Activated CD4-positive, alpha-beta T cell treated with anti-CD3 and anti-CD28 coated beads for 36 hours (primary cell): ENCODE data around the gene SPINK2. TPM values are rescaled to one million over a fixed set of nuclear protein-coding genes. Genes with fewer than 3 reads are reported as not detected.

ENCODE experiments used
- ATAC-seq: fragments of 200-7000 bp; cut with Tn5 transposase; one replicate; pipeline ENCODE4 v1.10.0; 2021; ENCODE audit warnings: mild to moderate bottlenecking, moderate library complexity
- CTCF ChIA-PET: fragments of 350-600 bp; sonication (Branson Sonifier 250); formaldehyde crosslinking; loops from one replicate; lab custom pipeline; 2021; ENCODE audit warnings: antibody characterized with exemption; lab: Charles Lee
- POLR2A ChIA-PET: fragments of 350-600 bp; sonication (Branson Sonifier 250); formaldehyde crosslinking; loops from one replicate; lab custom pipeline; 2021; ENCODE audit warnings: antibody characterized with exemption, inconsistent platforms; lab: Charles Lee
- DNase-seq: peaks from one replicate; pipeline ENCODE4 v3.0.0-alpha.2; 2020
- H3K27ac Mint-ChIP-seq: one replicate; pipeline ENCODE4 v1.8.0; 2021; ENCODE audit warnings: mixed read lengths
- H3K27me3 Mint-ChIP-seq: one replicate; pipeline ENCODE4 v1.8.0; 2021; ENCODE audit warnings: mixed read lengths
- H3K36me3 Mint-ChIP-seq: one replicate; pipeline ENCODE4 v1.8.0; 2021; ENCODE audit warnings: low read depth, mixed read lengths
- H3K4me1 Mint-ChIP-seq: one replicate; pipeline ENCODE4 v1.8.0; 2021; ENCODE audit warnings: mixed read lengths
- H3K4me3 Mint-ChIP-seq: one replicate; pipeline ENCODE4 v1.8.0; 2021; ENCODE audit warnings: mild to moderate bottlenecking, moderate library complexity, mixed read lengths
- H3K9me3 Mint-ChIP-seq: one replicate; pipeline ENCODE4 v1.8.0; 2021; ENCODE audit warnings: low read depth, mixed read lengths
- intact Hi-C, 2 experiments: fragments of 100-400 bp; cut with DNase I in 1 of 2; cut with micrococcal nuclease in 1 of 2; formaldehyde crosslinking; loops; one replicate each; pipeline versions ENCODE4 v1.14.2 to v1.15.1; 2022 to 2024; cut with DNase I, micrococcal nuclease
- total RNA-seq, 2 experiments: library from RNA; stranded (reverse); gene quantifications; one replicate each; pipeline ENCODE4 v1.2.3, GENCODE V29; 2021

Gene SPINK2
- total RNA-seq, 2 experiments from 2014 or later = 1.3 to 1.9 TPM

DNA sequence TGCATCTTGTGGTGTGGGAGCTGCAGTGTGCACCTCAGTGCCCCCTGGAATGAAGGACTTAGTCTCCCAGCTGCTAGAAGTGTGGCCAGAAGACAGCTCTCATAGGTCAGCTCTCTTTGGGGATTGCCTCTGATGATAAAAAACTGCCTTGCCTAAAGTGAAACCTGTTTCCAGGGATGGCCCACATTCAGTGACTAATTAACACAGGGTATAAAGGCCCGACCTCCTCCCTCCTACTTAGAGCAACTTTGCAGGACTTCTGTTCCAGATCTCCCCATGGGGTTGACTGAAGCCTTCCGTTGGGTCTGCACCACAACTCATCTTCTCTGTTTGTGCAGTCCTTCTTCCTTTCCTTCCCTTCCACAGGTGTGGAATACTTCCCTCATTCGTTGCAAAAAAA, 53.2 kb downstream of the SPINK2 start:
- ATAC-seq (peak; percentile 61), DNase-seq (no peak)
- intact Hi-C loops = no loop called here
- Mint-ChIP-seq H3K36me3 (no peaks in the 10 kb centered on the region), H3K4me1 (peaks cover 10% of the 10 kb centered on the region), H3K4me3 (no peak overlapping the region), H3K27me3 (no peaks in the 10 kb centered on the region), H3K9me3 (no peaks in the 10 kb centered on the region), H3K27ac (no peak overlapping the region)
- ChIA-PET POLR2A (no interaction called here), CTCF (interaction anchor here (0.7 to 1.0 kb wide), 2 partner anchors 97 to 136 kb away, joined by 3 to 4 read pairs; no protein-coding TSS in a partner anchor)

DNA sequence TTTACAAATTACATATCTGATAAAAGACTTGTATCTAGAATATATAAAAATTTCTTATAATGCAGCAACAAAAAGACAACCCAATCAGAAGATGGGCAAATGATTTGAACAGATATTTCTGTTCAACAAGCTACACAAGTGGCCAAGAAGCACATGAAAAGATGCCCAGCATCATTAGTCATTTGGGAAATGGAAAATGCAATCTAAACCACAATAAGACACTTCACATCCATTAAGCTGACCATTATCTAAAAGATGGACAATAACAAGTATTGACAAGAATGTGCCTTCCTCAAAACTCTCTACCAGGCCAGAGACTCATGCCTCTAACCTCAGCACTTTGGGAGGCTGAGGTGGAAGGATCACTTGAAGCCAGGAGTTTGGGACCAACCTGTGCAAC, 53.9 kb downstream of the SPINK2 start:
- no peaks in the 10 kb centered on the region for H3K9me3 Mint-ChIP-seq
- no peak overlapping the region for H3K27ac Mint-ChIP-seq
- CTCF ChIA-PET = interaction anchor here (0.8 to 1.0 kb wide), 2 partner anchors 8 to 97 kb away, joined by 4 read pairs; no protein-coding TSS in a partner anchor
- POLR2A ChIA-PET = interaction anchor here (0.6 kb wide), 1 partner anchor 351 kb away, joined by 4 read pairs; no protein-coding TSS in a partner anchor
- H3K36me3 Mint-ChIP-seq = no peaks in the 10 kb centered on the region
- H3K4me3 Mint-ChIP-seq = no peak overlapping the region
- no peaks in the 10 kb centered on the region for H3K27me3 Mint-ChIP-seq
- no peak for DNase-seq
- no peak for ATAC-seq
- intact Hi-C loops = no loop called here
- H3K4me1 Mint-ChIP-seq = peaks cover 18% of the 10 kb centered on the region

DNA sequence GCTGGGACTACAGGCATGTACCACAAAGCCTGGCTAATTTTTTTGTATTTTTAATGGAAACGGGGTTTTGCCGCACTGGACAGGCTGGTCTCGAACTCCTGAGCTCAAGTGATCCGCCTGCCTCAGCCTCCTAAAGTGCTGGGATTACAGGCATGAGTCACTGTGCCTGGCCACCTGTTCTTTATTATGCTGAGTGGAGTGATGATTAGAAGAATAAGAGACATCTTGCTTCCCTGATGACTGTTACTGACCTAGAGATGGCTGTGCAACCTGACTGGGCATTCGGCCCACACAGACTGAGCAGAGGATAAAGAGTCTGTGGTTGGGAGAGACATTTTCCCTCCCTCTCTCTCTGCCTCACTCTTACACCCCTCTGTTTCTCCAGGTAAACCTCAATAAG, 56.7 kb downstream of the SPINK2 start:
- peaks cover 32% of the 10 kb centered on the region for H3K4me1 Mint-ChIP-seq
- H3K36me3 Mint-ChIP-seq = no peaks in the 10 kb centered on the region
- H3K9me3 Mint-ChIP-seq = no peaks in the 10 kb centered on the region
- no peak overlapping the region for H3K4me3 Mint-ChIP-seq
- no peak overlapping the region for H3K27ac Mint-ChIP-seq
- DNase-seq (no peak), ATAC-seq (no peak)
- POLR2A ChIA-PET = no interaction called here
- intact Hi-C loops = no loop called here
- no peaks in the 10 kb centered on the region for H3K27me3 Mint-ChIP-seq
- CTCF ChIA-PET = interaction anchor here (1.3 kb wide), 1 partner anchor 35 kb away, joined by 4 read pairs; no protein-coding TSS in a partner anchor

DNA sequence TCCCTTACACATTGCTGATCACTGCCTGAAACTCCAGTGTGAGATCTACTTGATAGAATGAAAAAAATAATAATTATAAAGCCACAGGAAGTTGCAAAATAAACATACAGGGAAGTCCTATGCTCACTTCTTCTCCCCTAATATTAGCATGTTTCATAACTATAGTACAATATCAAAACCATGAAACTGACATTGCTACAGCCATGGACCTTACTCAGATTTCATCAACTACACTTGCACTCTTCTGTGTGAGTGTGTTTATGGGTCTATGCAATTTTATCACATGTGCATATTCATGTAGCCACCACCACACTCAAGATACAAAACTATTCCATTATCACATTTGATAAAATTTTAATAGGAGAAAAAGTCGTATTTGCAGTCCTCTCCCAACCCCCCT, 57.3 kb downstream of the SPINK2 start:
- H3K9me3 Mint-ChIP-seq = no peaks in the 10 kb centered on the region
- intact Hi-C loops = no loop called here

DNA sequence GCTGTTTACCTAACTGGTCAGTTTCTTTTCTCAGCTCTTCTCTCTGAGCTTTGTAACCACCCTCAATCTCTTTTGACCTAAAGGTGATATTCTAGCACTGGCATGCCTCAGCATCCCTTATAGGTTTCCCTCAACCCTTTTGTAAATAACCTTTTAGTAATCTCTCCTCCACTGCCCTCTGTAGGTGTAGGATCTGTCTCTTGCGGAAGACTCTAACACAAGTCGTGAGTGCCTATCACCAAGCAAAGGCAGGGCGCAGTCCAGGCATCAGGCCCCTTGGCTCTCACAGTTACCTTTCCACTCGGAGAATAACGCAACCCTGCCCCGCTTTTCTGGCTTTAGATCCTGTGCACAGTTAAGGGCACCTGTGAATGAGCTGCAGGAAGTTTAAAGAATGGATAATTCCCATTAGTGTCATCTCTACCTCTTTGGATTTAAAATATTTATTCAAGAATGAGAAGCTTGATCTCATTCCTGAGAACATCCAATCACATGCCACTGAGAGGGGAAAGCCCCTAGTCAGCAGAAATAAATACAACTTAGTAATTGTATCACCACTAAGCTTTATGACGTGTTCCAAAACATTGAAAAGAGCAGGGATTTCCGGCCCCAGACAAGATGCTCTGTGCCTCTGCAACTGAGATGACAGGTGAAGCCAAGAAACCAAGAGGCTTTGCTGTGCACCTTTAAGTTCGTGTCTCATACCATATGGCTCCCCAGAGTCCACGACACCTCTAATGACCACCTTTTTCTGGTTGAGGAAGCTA, 58.8 kb downstream of the SPINK2 start:
- Mint-ChIP-seq H3K4me3 (no peak overlapping the region), H3K9me3 (no peaks in the 10 kb centered on the region), H3K36me3 (no peaks in the 10 kb centered on the region), H3K4me1 (peaks cover 43% of the 10 kb centered on the region), H3K27me3 (no peaks in the 10 kb centered on the region), H3K27ac (no peak overlapping the region)
- CTCF ChIA-PET = interaction anchor here (0.6 to 1.0 kb wide), 4 partner anchors 8 to 480 kb away, joined by 3 to 4 read pairs (median 3); no protein-coding TSS in a partner anchor
- DNase-seq = peak; percentile 57
- intact Hi-C loops = no loop called here
- POLR2A ChIA-PET = interaction anchor here (0.7 to 1.0 kb wide), 2 partner anchors 65 to 112 kb away, joined by 4 to 7 read pairs; no protein-coding TSS in a partner anchor
- ATAC-seq = peak; percentile 86

More for the DNA sequence above, 57.3 kb downstream of the SPINK2 start:
- ATAC-seq = no peak
- H3K4me3 Mint-ChIP-seq = no peak overlapping the region
- H3K36me3 Mint-ChIP-seq = no peaks in the 10 kb centered on the region
- no peak overlapping the region for H3K27ac Mint-ChIP-seq
- ChIA-PET CTCF (interaction anchor here (1.3 kb wide), 1 partner anchor 36 kb away, joined by 4 read pairs; no protein-coding TSS in a partner anchor), POLR2A (no interaction called here)
- H3K4me1 Mint-ChIP-seq = peaks cover 36% of the 10 kb centered on the region
- DNase-seq = no peak
- no peaks in the 10 kb centered on the region for H3K27me3 Mint-ChIP-seq

DNA sequence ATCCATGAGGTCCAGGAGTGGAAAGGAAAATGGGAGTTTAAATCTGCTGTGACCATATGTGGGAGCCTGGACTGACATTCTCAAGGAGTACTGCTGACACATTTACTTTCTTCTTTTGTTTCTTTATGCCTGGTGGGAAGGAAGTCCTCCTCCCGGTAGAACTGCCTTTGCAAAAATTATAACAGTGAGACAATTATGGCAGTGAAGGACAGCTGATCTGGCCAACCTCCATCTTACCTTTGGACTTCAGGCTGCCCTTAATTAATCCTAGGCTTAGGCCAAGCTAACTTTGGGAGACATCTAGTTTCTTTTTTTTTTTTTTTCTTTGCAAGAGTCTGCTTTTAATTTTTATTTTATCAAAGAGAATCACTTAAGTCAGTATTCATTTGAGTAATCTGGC, 61.3 kb downstream of the SPINK2 start:
- intact Hi-C loops = no loop called here
- POLR2A ChIA-PET = no interaction called here
- ATAC-seq (no peak), DNase-seq (no peak)
- H3K27me3 Mint-ChIP-seq = no peaks in the 10 kb centered on the region
- H3K4me1 Mint-ChIP-seq = peaks cover 64% of the 10 kb centered on the region
- H3K4me3 Mint-ChIP-seq = no peak overlapping the region
- H3K27ac Mint-ChIP-seq = no peak overlapping the region
- H3K36me3 Mint-ChIP-seq = no peaks in the 10 kb centered on the region
- CTCF ChIA-PET = interaction anchor here (0.6 kb wide), 3 partner anchors 14 to 355 kb away, joined by 3 to 4 read pairs (median 3); no protein-coding TSS in a partner anchor
- no peaks in the 10 kb centered on the region for H3K9me3 Mint-ChIP-seq

Other genes starting within 250 kb of the SPINK2 start
- 10 to 100 TPM; 56.3 to 83.9 TPM for gene HOPX, start 140.4 kb downstream of the SPINK2 start, total RNA-seq
- gene REST, start 86.2 kb upstream of the SPINK2 start, total RNA-seq = 10 to 100 TPM; 44.0 to 44.9 TPM
- gene NOA1, start 155.9 kb upstream of the SPINK2 start, total RNA-seq = 10 to 100 TPM; 24.9 to 31.5 TPM
- gene POLR2B, start 157.2 kb upstream of the SPINK2 start, total RNA-seq = 100 to 1,000 TPM; 108 to 133 TPM